Heart left ventricle (tissue), 13 donors: ENCODE measurements around the gene UBE2I.

Source experiments
- POLR2A ChIP-seq, 2 donors: fragments of 450-650 bp; IDR thresholded peaks; one replicate each; pipeline ENCODE4 v1.6.1; 2017; ENCODE audit warnings: antibody characterized with exemption in 2 of 2, mild to moderate bottlenecking in 2 of 2, moderate library complexity in 2 of 2
- TF ChIP-seq, protein P1 (sequence below), 12 donors: fragments of 200-600 bp; sonication (generic) in 4 of 12; IDR thresholded peaks; one replicate each; pipeline versions ENCODE4 v1.5.0 to v1.8.0; 2018 to 2022; ENCODE audit warnings: antibody characterized with exemption in 12 of 12, mild to moderate bottlenecking in 5 of 12
- donor health status: ischemic (EF 13 %, LVEDD 7.1; RV severe dilation, severe dysfunction).
- donor health status: DM: no; HTN: yes; CAD: no.
- donor health status: DM: no; HTN: no; CAD: no.
- donor health status: ischemic (EF 25% LVEDD 6.9; RV normal size, moderate dysfunction).
- donor health status: ischemic (EF 25% LVEDD 5.7; RV mildly dilated, moderate dysfunction).
- donor health status: ischemic (EF 35%, LVEDD 5.7; RV mildly dilated, moderate dysfunction).
- donor health status: nonischemic (EF 11% LVEDD 7.7; RV severe dilation, severe dysfunction).
- donor health status: DM: yes; HTN: yes; CAD: no.
- donor health status: PGD.
- donor health status: ischemic (EF 29% LVEDD 5.4; RV normal size, mild dysfunction).
- donor health status: nonischemic (EF 23%, LVEDD 6.1; RV moderate dilation, normal function).

- TF ChIP-seq POLR2A (IDR thresholded peaks at IDR 0.05), result no peak
- TF ChIP-seq, protein P1, sequence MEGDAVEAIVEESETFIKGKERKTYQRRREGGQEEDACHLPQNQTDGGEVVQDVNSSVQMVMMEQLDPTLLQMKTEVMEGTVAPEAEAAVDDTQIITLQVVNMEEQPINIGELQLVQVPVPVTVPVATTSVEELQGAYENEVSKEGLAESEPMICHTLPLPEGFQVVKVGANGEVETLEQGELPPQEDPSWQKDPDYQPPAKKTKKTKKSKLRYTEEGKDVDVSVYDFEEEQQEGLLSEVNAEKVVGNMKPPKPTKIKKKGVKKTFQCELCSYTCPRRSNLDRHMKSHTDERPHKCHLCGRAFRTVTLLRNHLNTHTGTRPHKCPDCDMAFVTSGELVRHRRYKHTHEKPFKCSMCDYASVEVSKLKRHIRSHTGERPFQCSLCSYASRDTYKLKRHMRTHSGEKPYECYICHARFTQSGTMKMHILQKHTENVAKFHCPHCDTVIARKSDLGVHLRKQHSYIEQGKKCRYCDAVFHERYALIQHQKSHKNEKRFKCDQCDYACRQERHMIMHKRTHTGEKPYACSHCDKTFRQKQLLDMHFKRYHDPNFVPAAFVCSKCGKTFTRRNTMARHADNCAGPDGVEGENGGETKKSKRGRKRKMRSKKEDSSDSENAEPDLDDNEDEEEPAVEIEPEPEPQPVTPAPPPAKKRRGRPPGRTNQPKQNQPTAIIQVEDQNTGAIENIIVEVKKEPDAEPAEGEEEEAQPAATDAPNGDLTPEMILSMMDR (IDR thresholded peaks at IDR 0.05), result no peak
Observed at GRCh38 chr16:1272453-1273198, 36.8 kb upstream of the UBE2I start.
